Nephron (organoid): ENCODE results near the gene CD99.

Experiments used
- H3K27ac Mint-ChIP-seq, 3 experiments: 2 replicates each; pipeline ENCODE4 v1.8.0; 2020; ENCODE audit warnings: mixed read lengths in 3 of 3, mild to moderate bottlenecking in 2 of 3, moderate library complexity in 1 of 3
- H3K27me3 Mint-ChIP-seq: 2 replicates; pipeline ENCODE4 v1.8.0; 2021; ENCODE audit warnings: low read depth, mild to moderate bottlenecking, moderate library complexity, mixed read lengths
- H3K36me3 Mint-ChIP-seq: 2 replicates; pipeline ENCODE4 v1.8.0; 2020; ENCODE audit warnings: low read depth, mixed read lengths
- H3K4me1 Mint-ChIP-seq: 2 replicates; pipeline ENCODE4 v1.8.0; 2020; ENCODE audit warnings: mixed read lengths
- H3K4me3 Mint-ChIP-seq, 3 experiments: 2 replicates each; pipeline ENCODE4 v1.8.0; 2020; ENCODE audit warnings: mild to moderate bottlenecking in 3 of 3, mixed read lengths in 3 of 3, moderate library complexity in 2 of 3
- H3K9me3 Mint-ChIP-seq: 2 replicates; pipeline ENCODE4 v1.8.0; 2020; ENCODE audit warnings: mixed read lengths
- TF ChIP-seq, protein P1 (sequence below), 3 experiments: fragments of 200-600 bp; sonication (generic); IDR thresholded peaks; one replicate each; pipeline ENCODE4 v1.5.0; 2021; ENCODE audit warnings: antibody characterized with exemption in 3 of 3; ENCODE audit not compliant: unreplicated experiment in 3 of 3

Gene CD99

DNA sequence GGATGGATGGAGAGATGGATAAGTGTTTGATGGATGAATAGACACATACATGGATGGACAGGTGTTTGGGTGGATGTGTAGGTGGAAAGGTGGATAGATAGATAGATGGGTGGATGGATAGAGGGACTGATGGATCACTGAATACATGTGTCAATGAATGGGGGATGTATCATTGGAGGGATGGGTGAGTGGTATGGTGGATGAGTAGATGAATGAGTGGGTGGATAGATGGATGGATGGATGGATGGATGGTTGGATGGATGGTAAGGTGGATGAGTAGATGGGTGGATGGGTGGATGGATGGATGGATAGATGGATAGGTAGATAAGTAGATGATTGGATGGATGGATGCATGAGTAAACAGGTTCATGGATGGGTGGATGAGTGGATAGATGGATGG, 41.1 kb upstream of the CD99 start:
- H3K36me3 Mint-ChIP-seq = peaks cover 8% of the 10 kb centered on the region
- H3K9me3 Mint-ChIP-seq = no peaks in the 10 kb centered on the region
- TF ChIP-seq, protein P1, sequence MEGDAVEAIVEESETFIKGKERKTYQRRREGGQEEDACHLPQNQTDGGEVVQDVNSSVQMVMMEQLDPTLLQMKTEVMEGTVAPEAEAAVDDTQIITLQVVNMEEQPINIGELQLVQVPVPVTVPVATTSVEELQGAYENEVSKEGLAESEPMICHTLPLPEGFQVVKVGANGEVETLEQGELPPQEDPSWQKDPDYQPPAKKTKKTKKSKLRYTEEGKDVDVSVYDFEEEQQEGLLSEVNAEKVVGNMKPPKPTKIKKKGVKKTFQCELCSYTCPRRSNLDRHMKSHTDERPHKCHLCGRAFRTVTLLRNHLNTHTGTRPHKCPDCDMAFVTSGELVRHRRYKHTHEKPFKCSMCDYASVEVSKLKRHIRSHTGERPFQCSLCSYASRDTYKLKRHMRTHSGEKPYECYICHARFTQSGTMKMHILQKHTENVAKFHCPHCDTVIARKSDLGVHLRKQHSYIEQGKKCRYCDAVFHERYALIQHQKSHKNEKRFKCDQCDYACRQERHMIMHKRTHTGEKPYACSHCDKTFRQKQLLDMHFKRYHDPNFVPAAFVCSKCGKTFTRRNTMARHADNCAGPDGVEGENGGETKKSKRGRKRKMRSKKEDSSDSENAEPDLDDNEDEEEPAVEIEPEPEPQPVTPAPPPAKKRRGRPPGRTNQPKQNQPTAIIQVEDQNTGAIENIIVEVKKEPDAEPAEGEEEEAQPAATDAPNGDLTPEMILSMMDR (IDR thresholded peaks at IDR 0.05; ENCODE audit: unreplicated experiment in 3 of 3) = no peak

DNA sequence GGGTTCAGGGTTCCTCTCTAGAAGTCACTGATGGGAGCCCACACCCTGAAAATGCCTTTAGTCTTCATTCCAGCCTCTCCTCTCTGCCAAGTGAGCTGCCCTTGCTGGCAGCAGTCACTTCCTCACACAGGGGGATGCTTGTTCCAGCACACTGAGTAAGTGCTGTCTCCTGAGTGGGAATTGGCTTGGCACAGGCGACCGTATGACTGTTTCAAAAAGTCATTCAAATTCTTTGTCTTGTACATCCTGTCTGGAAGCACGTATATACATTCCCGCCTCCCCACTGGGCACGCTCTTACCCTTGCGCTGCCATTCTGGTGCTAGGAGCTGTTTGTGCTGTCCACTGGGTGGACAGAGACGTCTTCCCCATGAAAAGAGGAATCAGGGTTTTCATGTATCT, 40.2 kb upstream of the CD99 start:
- TF ChIP-seq, protein P1 (IDR thresholded peaks at IDR 0.05; ENCODE audit: unreplicated experiment in 3 of 3) = no peak
- Mint-ChIP-seq H3K27me3 (peaks cover 6% of the 10 kb centered on the region), H3K36me3 (peaks cover 8% of the 10 kb centered on the region), H3K27ac (no peak overlapping the region), H3K9me3 (no peaks in the 10 kb centered on the region), H3K4me1 (no peaks in the 10 kb centered on the region), H3K4me3 (no peak overlapping the region)

More for the DNA sequence above, 41.1 kb upstream of the CD99 start:
- Mint-ChIP-seq H3K27me3 (peaks cover 6% of the 10 kb centered on the region), H3K27ac (no peak overlapping the region), H3K4me1 (no peaks in the 10 kb centered on the region), H3K4me3 (no peak overlapping the region)

DNA sequence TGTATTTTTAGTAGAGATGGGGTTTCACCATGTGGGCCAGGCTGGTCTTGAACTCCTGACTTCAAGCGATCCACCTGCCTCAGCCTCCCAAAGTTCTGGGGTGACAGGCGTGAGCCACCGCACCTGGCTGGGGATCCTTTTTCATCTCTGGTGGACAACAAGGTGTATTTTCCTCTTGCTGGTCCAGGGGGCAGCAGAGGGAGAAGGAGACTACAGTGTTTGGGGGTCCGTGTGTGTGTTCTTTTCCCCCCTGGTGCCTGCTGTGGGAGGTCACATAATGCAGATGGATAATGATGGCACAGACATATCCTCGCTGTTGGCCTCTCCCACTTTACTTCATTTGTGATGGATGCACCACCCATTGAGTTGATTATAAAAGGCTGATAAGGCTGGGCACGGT, 39.0 kb upstream of the CD99 start:
- H3K27me3 Mint-ChIP-seq = peaks cover 6% of the 10 kb centered on the region
- no peaks in the 10 kb centered on the region for H3K4me1 Mint-ChIP-seq
- no peaks in the 10 kb centered on the region for H3K9me3 Mint-ChIP-seq
- no peak overlapping the region for H3K27ac Mint-ChIP-seq
- H3K4me3 Mint-ChIP-seq = no peak overlapping the region
- H3K36me3 Mint-ChIP-seq = peaks cover 8% of the 10 kb centered on the region
- TF ChIP-seq, protein P1 (IDR thresholded peaks at IDR 0.05; ENCODE audit: unreplicated experiment in 3 of 3) = no peak

- Mint-ChIP-seq H3K36me3 (no peaks in the 10 kb centered on the region), H3K4me3 (no peak overlapping the region)
- TF ChIP-seq, protein P1 (IDR thresholded peaks at IDR 0.05; ENCODE audit: unreplicated experiment in 3 of 3) = no peak
Measured at GRCh38 chrX:2654436-2655340, 36.4 kb upstream of the CD99 start.

GRCh38 chrX:2656257-2656836, 34.7 kb upstream of the CD99 start:
- no peaks in the 10 kb centered on the region for H3K27me3 Mint-ChIP-seq
- H3K4me3 Mint-ChIP-seq = no peak overlapping the region
- no peaks in the 10 kb centered on the region for H3K9me3 Mint-ChIP-seq
- H3K27ac Mint-ChIP-seq = no peak overlapping the region
- TF ChIP-seq, protein P1 (IDR thresholded peaks at IDR 0.05; ENCODE audit: unreplicated experiment in 3 of 3) = no peak
- no peaks in the 10 kb centered on the region for H3K36me3 Mint-ChIP-seq
- H3K4me1 Mint-ChIP-seq = no peaks in the 10 kb centered on the region

More at GRCh38 chrX:2654436-2655340, 36.4 kb upstream of the CD99 start:
- Mint-ChIP-seq H3K4me1 (no peaks in the 10 kb centered on the region), H3K27me3 (peaks cover 6% of the 10 kb centered on the region), H3K27ac (peak overlapping the region in 1 of 3 experiments; percentile 43), H3K9me3 (no peaks in the 10 kb centered on the region)
